Measurements from ENCODE around the gene TET2. TPM values are rescaled to one million over a fixed set of nuclear protein-coding genes. Genes with fewer than 3 reads are reported as not detected.

The TET2 gene
- total RNA-seq, 1 donor from 2014 or later, result 30.0 TPM

- no peaks in the 10 kb centered on the region for H3K9me3 ChIP-seq
- H3K27ac ChIP-seq, result no peak overlapping the region
- no peaks in the 10 kb centered on the region for H3K36me3 ChIP-seq
- no peak for TF ChIP-seq CTCF (IDR thresholded peaks at IDR 0.05)
- H3K4me1 ChIP-seq, result no peaks in the 10 kb centered on the region
- H3K27me3 ChIP-seq, result no peaks in the 10 kb centered on the region
- intact Hi-C loops (cut with DNase I), result no loop called here
- no peak overlapping the region for H3K4me3 ChIP-seq
- no peak for ATAC-seq
- no peak for DNase-seq
Measured at GRCh38 chr4:105225500-105225899, 78.8 kb downstream of the TET2 start.

- TF ChIP-seq CTCF (IDR thresholded peaks at IDR 0.05), result no peak
- no peaks in the 10 kb centered on the region for H3K9me3 ChIP-seq
- intact Hi-C loops (cut with DNase I), result no loop called here
- DNase-seq, result no peak
- no peaks in the 10 kb centered on the region for H3K36me3 ChIP-seq
- H3K27me3 ChIP-seq, result no peaks in the 10 kb centered on the region
- ATAC-seq, result no peak
- no peak overlapping the region for H3K27ac ChIP-seq
- no peak overlapping the region for H3K4me3 ChIP-seq
- H3K4me1 ChIP-seq, result no peaks in the 10 kb centered on the region
Measured at GRCh38 chr4:105227054-105227453, 80.4 kb downstream of the TET2 start.

- no peak overlapping the region for H3K4me3 ChIP-seq
- peaks cover 14% of the 10 kb centered on the region for H3K36me3 ChIP-seq
- intact Hi-C loops (cut with DNase I), result no loop called here
- no peak overlapping the region for H3K27ac ChIP-seq
- H3K4me1 ChIP-seq, result no peaks in the 10 kb centered on the region
- ATAC-seq (no peak), DNase-seq (no peak)
- H3K9me3 ChIP-seq, result no peaks in the 10 kb centered on the region
- no peak for TF ChIP-seq CTCF (IDR thresholded peaks at IDR 0.05)
- H3K27me3 ChIP-seq, result no peaks in the 10 kb centered on the region
Measured at GRCh38 chr4:105230287-105230686, 83.6 kb downstream of the TET2 start.

GRCh38 chr4:105232374-105232773 is 85.7 kb downstream of the TET2 start:
- Histone ChIP-seq H3K4me1 (no peaks in the 10 kb centered on the region), H3K9me3 (no peaks in the 10 kb centered on the region), H3K27me3 (no peaks in the 10 kb centered on the region), H3K36me3 (peaks cover 32% of the 10 kb centered on the region), H3K4me3 (no peak overlapping the region), H3K27ac (no peak overlapping the region)
- no peak for TF ChIP-seq CTCF (IDR thresholded peaks at IDR 0.05)
- intact Hi-C loops (cut with DNase I), result no loop called here
- DNase-seq (no peak), ATAC-seq (no peak)

- Histone ChIP-seq H3K27me3 (no peaks in the 10 kb centered on the region), H3K4me1 (no peaks in the 10 kb centered on the region), H3K27ac (no peak overlapping the region), H3K36me3 (peaks cover 35% of the 10 kb centered on the region), H3K9me3 (no peaks in the 10 kb centered on the region), H3K4me3 (no peak overlapping the region)
- intact Hi-C loops (cut with DNase I), result no loop called here
- no peak for ATAC-seq
- TF ChIP-seq CTCF (IDR thresholded peaks at IDR 0.05), result no peak
- no peak for DNase-seq
Measured at GRCh38 chr4:105234582-105234981, 87.9 kb downstream of the TET2 start.

GRCh38 chr4:105236202-105236915 is 89.7 kb downstream of the TET2 start:
- Histone ChIP-seq H3K36me3 (peaks cover 35% of the 10 kb centered on the region), H3K27ac (no peak overlapping the region), H3K27me3 (no peaks in the 10 kb centered on the region), H3K9me3 (no peaks in the 10 kb centered on the region), H3K4me1 (no peaks in the 10 kb centered on the region), H3K4me3 (no peak overlapping the region)
- intact Hi-C loops (cut with DNase I), result no loop called here
- no peak for TF ChIP-seq CTCF (IDR thresholded peaks at IDR 0.05)
- no peak for ATAC-seq
- no peak for DNase-seq

All from upper lobe of right lung (tissue), 1 donor.